H1 (cell line): ENCODE measurements around the gene AGFG2.

Experiments used
- ASH2L ChIP-seq: fragments of 200-600, 300-600 bp; sonication (generic); IDR thresholded peaks from one replicate; pipeline ENCODE4 v1.7.1; 2017; ENCODE audit warnings: low read length
- ATF2 ChIP-seq: IDR thresholded peaks from 2 replicates; pipeline ENCODE4 v1.6.1; 2012; ENCODE audit warnings: low read length, inconsistent platforms
- CHD2 ChIP-seq: IDR thresholded peaks from 2 replicates; pipeline ENCODE4 v1.6.1; 2012; ENCODE audit warnings: low read length, improper control_type of control experiment
- CHD7 ChIP-seq: fragments of 300-600 bp; sonication (generic); IDR thresholded peaks from 2 replicates; pipeline ENCODE4 v1.7.1; 2012; ENCODE audit warnings: low read length, moderate library complexity, mild to moderate bottlenecking, inconsistent platforms; ENCODE audit not compliant: insufficient replicate concordance
- CTCF ChIP-seq, 3 experiments: IDR thresholded peaks; 1 replicate in 2 of 3; 2 replicates in 1 of 3; pipeline versions ENCODE4 v1.5.1 to v1.6.1; 2011; ENCODE audit warnings: low read length in 3 of 3, mild to moderate bottlenecking in 3 of 3, inconsistent platforms in 2 of 3, low read depth in 1 of 3, moderate library complexity in 1 of 3; ENCODE audit not compliant: insufficient read depth in 1 of 3; ENCODE audit errors: control extremely low read depth in 1 of 3
- EGR1 ChIP-seq: IDR thresholded peaks from 2 replicates; pipeline ENCODE4 v1.6.1; 2011; ENCODE audit warnings: low read depth, low read length, borderline replicate concordance
- MAX ChIP-seq: IDR thresholded peaks from 2 replicates; pipeline ENCODE4 v1.6.1; 2012; ENCODE audit warnings: inconsistent platforms
- POLR2A ChIP-seq, 2 experiments: IDR thresholded peaks; 1 replicate in 1 of 2; 2 replicates in 1 of 2; pipeline ENCODE4 v1.6.1; 2011; ENCODE audit warnings: low read depth in 2 of 2, low read length in 2 of 2, mild to moderate bottlenecking in 2 of 2; ENCODE audit errors: control extremely low read depth in 1 of 2
- POLR2AphosphoS5 ChIP-seq: IDR thresholded peaks from 2 replicates; pipeline ENCODE4 v1.6.1; 2011; ENCODE audit warnings: low read depth, low read length
- RNF2 ChIP-seq: fragments of 200-900, 300-1000 bp; sonication (generic); IDR thresholded peaks from 2 replicates; pipeline ENCODE4 v1.7.1; 2016; ENCODE audit warnings: borderline replicate concordance, low read depth, mild to moderate bottlenecking, antibody characterized with exemption, low read length; ENCODE audit not compliant: poor library complexity, severe bottlenecking; ENCODE audit errors: missing control alignments
- RXRA ChIP-seq: IDR thresholded peaks from 2 replicates; pipeline ENCODE4 v1.6.1; 2011; ENCODE audit warnings: low read depth, mild to moderate bottlenecking, low read length, moderate library complexity; ENCODE audit not compliant: insufficient read depth
- YY1 ChIP-seq: IDR thresholded peaks from 2 replicates; pipeline ENCODE4 v1.6.1; 2011; ENCODE audit warnings: low read depth, mild to moderate bottlenecking, low read length
- ZNF274 ChIP-seq: IDR thresholded peaks from 2 replicates; pipeline ENCODE4 v1.7.0; 2012; ENCODE audit warnings: low read length, borderline replicate concordance; ENCODE audit errors: extremely low read depth

- no peak for TF ChIP-seq CTCF (IDR thresholded peaks at IDR 0.05; ENCODE audit: control extremely low read depth in 1 of 3, insufficient read depth in 1 of 3, low read depth in 1 of 3, low read length in 3 of 3)
- TF ChIP-seq POLR2A (IDR thresholded peaks at IDR 0.05; ENCODE audit: control extremely low read depth in 1 of 2, low read depth in 2 of 2, low read length in 2 of 2), result no peak
- TF ChIP-seq RXRA, result no peak
- no peak for TF ChIP-seq YY1
- no peak for TF ChIP-seq MAX
- no peak for TF ChIP-seq CHD2
- no peak for TF ChIP-seq RNF2
- TF ChIP-seq EGR1, result no peak
- no peak for TF ChIP-seq CHD7
- no peak for TF ChIP-seq ASH2L
- TF ChIP-seq ZNF274, result no peak
- TF ChIP-seq ATF2, result no peak
- TF ChIP-seq POLR2AphosphoS5, result no peak
Observed at GRCh38 chr7:100614308-100614861, 75.4 kb downstream of the AGFG2 start.
